OCI-LY3 (cell line): ENCODE results near the gene BEST4.

Source experiments
- EZH2phosphoT487 ChIP-seq: fragments of 200-600 bp; shearing (Covaris generic); IDR thresholded peaks from 2 replicates; pipeline ENCODE4 v1.6.1; 2018; ENCODE audit warnings: antibody characterized with exemption, mixed run types, low read depth
- TF ChIP-seq, protein P1 (sequence below): fragments of 200-600, 300-600 bp; sonication (generic); IDR thresholded peaks from 2 replicates; pipeline ENCODE4 v1.5.1; 2014; ENCODE audit warnings: antibody characterized with exemption, low read length, low read depth

DNA sequence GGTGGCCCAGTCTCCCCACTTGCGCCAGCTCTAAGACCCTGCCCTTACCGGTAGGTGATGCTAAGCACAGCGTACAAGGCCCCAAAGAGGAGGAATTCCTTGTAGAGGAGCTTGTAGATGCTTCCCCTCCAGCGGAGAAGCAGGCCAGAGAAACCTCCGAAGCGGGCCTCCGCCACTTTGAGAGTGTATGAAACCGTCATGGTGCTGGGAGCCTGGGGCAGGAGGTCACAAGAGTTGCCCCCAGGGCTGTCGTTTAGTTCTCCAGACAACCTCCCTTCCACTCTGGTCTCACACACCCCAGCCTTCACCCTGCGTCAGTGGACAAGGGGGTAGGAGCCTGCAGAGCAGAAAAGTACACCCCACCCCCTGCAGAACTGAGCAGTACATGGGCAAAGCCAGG lies 464 bp downstream of the BEST4 start:
- TF ChIP-seq, protein P1, sequence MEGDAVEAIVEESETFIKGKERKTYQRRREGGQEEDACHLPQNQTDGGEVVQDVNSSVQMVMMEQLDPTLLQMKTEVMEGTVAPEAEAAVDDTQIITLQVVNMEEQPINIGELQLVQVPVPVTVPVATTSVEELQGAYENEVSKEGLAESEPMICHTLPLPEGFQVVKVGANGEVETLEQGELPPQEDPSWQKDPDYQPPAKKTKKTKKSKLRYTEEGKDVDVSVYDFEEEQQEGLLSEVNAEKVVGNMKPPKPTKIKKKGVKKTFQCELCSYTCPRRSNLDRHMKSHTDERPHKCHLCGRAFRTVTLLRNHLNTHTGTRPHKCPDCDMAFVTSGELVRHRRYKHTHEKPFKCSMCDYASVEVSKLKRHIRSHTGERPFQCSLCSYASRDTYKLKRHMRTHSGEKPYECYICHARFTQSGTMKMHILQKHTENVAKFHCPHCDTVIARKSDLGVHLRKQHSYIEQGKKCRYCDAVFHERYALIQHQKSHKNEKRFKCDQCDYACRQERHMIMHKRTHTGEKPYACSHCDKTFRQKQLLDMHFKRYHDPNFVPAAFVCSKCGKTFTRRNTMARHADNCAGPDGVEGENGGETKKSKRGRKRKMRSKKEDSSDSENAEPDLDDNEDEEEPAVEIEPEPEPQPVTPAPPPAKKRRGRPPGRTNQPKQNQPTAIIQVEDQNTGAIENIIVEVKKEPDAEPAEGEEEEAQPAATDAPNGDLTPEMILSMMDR = no peak
- TF ChIP-seq EZH2phosphoT487 = no peak
